GM13976 (cell line): Measurements from ENCODE around the gene NKAIN2.

Experiments
- DNase-seq: peaks from one replicate; pipeline ENCODE4 v3.0.0; 2012; ENCODE audit warnings: low spot score
- in situ Hi-C: fragments of 300-500 bp; cut with MboI; formaldehyde crosslinking; loops from one replicate; pipeline ENCODE4 v1.12.0; 2022; ENCODE audit warnings: low sequenced_read_pairs, mixed read lengths, inconsistent platforms; ENCODE audit not compliant: unreplicated experiment
- TF ChIP-seq, protein P1 (sequence below): IDR thresholded peaks from 2 replicates; pipeline ENCODE4 v1.5.1; 2012; ENCODE audit warnings: borderline replicate concordance, mild to moderate bottlenecking; ENCODE audit not compliant: insufficient read depth; ENCODE audit errors: extremely low read depth, missing control alignments, control extremely low read depth

NKAIN2 gene

DNA sequence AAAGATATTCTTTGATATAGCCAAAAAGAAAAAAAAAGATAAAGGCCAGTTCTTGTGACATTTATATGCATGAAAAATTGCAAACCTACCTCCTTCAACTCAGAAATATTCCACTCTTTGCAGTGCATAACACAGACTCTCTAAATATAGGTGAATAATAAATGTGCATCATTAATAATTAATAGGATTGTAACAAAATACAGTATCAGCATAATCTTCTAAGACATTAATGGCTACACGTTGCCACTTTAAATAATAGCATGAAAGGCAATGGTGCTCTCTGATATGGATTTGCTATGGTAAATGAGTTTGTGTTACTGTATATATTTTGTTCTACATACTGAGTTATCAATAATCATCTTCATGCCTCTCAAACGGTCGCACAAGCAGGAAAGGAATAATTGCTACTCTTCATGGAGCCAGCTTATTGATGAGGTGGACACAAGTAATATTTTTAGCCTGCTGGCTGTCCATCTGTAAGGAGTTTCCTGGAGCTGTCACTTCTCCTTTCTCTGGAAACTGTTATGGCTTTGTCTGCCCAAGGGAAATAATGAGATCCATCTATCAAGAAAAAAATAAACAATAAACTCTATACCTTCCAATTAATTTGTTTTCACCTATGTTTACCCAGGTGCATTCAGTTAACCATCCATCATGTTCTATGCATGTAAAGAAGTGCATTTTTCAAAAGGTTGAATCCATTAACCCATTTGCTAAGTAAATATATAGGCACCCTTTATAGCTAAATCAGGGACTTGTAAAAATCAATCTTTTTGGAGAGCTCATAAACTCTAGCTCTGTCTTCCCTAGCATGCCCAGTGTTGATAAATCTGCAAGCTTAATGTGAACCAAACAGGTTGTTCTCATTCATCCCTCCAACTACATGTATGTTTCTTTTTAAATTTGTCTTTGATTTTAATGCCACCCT lies 253.0 kb downstream of the NKAIN2 start:
- DNase-seq: no peak
- in situ Hi-C loops: no loop called here
- TF ChIP-seq, protein P1, sequence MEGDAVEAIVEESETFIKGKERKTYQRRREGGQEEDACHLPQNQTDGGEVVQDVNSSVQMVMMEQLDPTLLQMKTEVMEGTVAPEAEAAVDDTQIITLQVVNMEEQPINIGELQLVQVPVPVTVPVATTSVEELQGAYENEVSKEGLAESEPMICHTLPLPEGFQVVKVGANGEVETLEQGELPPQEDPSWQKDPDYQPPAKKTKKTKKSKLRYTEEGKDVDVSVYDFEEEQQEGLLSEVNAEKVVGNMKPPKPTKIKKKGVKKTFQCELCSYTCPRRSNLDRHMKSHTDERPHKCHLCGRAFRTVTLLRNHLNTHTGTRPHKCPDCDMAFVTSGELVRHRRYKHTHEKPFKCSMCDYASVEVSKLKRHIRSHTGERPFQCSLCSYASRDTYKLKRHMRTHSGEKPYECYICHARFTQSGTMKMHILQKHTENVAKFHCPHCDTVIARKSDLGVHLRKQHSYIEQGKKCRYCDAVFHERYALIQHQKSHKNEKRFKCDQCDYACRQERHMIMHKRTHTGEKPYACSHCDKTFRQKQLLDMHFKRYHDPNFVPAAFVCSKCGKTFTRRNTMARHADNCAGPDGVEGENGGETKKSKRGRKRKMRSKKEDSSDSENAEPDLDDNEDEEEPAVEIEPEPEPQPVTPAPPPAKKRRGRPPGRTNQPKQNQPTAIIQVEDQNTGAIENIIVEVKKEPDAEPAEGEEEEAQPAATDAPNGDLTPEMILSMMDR: no peak

DNA sequence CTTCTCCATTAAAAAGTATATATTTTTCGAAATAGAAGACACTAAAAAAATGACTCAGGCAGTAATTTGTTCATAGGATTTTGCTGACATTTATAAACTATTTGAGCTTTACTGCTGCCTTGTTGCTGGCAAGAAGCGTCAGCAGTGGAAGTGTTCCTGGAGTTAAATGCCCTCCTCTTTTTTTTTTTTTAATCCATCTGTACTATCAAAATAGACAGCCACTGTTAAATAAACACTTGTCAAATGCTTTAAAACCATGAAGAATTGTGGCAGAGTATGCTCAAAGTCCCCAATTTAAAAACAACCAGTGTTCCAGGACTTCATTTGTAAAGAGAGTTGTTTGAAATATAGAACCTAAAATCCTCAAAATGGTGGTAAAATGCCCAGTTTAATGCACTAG lies 253.8 kb downstream of the NKAIN2 start:
- TF ChIP-seq, protein P1: no peak
- no peak for DNase-seq
- in situ Hi-C loops: no loop called here

- in situ Hi-C loops: no loop called here
- TF ChIP-seq, protein P1: no peak
- DNase-seq: no peak
Measured at GRCh38 chr6:124064317-124065113, 260.9 kb downstream of the NKAIN2 start.

- in situ Hi-C loops: no loop called here
- TF ChIP-seq, protein P1: no peak
- DNase-seq: no peak
Measured at GRCh38 chr6:124066269-124066668, 262.6 kb downstream of the NKAIN2 start.

GRCh38 chr6:124066946-124067552 lies 263.4 kb downstream of the NKAIN2 start:
- no peak for DNase-seq
- in situ Hi-C loops: no loop called here
- TF ChIP-seq, protein P1: no peak

DNA sequence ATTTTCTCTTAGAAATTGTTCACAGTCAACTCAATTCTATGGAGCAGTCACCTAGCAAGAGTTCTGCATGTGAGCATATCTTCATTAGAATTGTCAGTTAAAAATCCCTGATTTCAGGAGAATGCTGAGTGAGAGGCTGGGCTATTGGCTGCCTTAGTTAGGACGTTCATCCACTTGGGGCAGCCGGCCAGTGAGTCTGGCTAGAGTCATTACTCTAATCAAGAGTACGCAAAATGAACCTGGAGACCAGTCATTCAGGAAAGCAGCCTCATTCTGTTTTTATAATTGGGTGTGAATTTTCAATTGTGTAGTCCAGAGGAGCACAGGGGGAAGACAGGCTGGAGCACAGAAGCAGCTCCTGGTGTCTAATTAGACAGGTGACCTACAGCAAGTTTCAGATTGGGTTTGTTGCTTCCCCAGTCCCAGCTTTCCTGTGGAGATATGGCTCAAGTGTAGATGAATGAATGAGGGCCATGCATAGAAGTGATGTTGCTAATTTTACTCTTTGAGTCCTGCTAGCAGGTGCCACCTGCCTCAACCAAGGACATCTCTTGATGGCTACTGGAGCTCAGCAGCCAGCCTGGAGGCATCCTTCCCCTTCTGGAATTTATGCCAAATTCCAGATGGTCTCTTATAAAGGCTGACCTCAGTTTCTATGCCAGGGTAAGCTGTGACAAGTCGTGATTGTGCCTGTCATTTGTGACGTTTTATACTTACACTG lies 265.7 kb downstream of the NKAIN2 start:
- DNase-seq: no peak
- TF ChIP-seq, protein P1: no peak
- in situ Hi-C loops: no loop called here
